ENCODE data around the gene MPHOSPH10.
"Not testable (repeated sequence)": the region's sequence is repeated elsewhere in the genome, so short reads cannot be mapped to it uniquely, and the experiment has no call there.

Gene MPHOSPH10

GRCh38 chr2:71173096-71173495, 42.7 kb downstream of the MPHOSPH10 start:
- no peak for DNase-seq (ENCODE audit: low spot score)

DNA sequence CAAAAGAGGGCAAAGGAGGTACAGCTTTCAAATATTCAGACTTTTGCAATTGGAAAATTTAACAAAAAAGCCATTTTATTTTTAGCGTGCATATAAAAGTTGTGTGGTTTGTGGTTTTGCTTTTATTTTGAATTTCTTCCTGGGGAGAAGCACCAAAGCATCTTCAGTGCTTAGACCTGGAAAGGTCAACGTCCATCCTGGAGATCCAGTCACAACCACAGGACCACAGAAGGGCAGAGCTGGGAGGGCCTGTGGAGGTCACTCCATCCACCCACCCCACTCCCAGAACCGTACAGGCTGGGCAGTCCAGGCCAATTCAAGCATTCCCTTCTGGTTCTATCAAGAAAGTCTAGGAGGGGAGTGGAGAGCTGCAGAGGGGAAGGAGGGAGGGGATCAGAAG, 43.8 kb downstream of the MPHOSPH10 start:
- DNase-seq (ENCODE audit: low spot score): no peak

DNA sequence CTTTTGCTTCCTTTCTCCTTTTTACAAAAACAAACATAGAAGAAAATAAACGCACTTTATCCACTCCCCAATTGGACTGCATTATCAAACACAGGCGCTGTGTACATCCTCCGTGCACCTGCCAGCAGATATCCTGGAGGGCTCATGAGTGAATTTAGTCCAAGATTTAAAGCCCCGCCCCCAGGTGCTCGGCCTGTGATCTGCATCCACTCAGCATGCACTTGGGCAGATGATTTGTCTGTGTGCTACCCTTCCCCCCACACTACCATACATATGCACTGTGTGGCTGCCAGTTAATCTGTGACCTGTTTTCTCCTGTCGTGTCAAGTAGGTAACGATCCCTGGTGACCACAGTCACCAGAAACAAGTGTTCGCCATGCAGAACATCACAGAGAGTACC, 48.4 kb downstream of the MPHOSPH10 start:
- DNase-seq (ENCODE audit: low spot score): not testable (repeated sequence)

DNA sequence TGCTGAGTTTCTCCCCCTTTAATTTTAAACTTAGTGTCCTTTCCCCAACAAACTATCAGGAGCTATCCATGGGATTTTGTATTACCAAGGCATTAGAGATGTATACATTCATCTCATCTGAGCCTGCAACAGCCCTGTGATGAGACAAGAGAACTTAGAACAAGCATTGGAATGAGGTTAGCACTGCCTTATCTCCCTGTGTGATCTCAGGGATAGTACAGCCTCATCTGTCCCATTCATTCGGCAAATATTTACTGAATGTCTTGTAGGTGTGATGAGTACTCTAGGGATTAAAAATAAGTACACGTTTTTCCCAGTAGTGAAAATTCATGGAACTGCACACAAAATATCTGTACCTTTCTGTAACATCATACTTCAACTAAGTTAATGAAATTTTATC, 50.9 kb downstream of the MPHOSPH10 start:
- no peak for DNase-seq (ENCODE audit: low spot score)

DNA sequence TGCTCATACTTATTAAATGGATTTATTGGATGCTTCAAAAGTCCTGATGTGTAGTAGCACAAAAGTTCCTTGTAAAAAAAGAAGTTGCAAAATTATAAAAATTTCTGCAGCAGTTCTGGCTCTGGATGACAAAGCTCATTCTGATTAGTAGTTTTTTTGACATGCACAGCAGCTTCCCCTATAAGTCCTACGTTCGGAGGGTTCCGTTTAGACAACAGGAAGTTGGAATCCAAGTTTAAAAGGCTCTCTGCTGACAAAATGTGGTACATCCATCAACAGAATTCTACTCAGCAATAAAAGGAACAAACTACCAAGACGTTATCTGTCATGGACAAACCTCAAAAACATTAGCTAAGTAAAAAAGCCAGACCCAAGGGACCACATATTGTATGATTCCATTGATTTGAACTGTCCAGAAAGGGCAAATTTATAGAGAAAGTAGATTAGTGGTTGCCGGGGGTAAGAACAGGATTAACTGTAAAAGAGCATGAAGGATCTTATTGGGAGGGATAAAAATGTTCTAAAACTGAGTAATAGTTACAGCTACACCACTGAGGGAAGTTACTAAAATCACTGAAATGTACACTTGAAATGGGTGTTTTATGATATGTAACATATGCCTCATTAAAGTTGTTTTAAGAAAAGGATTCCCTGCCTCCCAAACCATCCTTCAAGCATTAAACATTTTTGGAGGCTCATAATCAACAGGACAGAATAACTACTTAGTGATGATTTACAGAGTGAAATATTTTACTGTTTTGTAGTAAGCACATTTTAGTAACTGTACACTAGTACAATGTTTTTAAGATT, 53.1 kb downstream of the MPHOSPH10 start:
- DNase-seq (ENCODE audit: low spot score): not testable (repeated sequence)

DNA sequence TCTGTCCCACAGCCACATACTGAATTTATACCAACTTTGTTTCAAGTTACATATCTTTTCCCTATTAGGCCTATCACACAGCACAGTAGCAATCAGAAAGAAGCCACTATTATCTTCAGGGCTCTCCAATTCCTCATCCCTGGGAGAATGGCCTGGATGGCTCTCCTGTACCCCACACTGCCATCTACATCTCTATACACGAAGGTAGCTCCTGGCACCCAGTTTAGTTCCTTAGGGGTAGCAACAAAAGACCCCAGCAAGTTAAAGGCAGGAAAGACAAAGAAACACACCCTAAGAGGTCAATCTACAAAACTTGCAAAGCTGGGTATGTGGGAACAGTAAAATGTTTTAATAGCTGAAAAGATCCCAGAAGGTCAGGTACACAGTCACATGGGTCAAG, 56.5 kb downstream of the MPHOSPH10 start:
- DNase-seq (ENCODE audit: low spot score): no peak

DNA sequence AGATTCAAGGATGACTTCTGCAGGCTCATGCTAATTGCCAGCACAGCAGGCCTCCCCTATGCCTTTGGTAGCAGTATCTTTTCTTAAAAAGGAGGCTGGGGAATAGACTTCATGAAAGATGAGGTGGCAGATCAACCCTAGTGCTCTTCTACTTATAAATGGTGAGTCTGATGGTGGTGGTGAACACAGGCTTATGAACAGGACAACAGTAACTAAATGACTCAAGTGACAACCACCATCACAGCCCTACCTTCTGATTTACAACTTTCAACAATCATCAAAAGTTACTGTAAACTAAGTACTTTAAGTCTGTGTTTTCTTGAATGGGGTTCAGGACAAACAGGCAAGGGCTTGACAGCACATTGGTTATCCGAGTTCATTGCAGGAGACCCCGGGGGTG, 57.2 kb downstream of the MPHOSPH10 start:
- DNase-seq (ENCODE audit: low spot score): no peak

GRCh38 chr2:71190656-71191569, 60.5 kb downstream of the MPHOSPH10 start:
- no peak for DNase-seq (ENCODE audit: low spot score)

- no peak for DNase-seq (ENCODE audit: low spot score)
Observed at GRCh38 chr2:71191570-71191943, 61.1 kb downstream of the MPHOSPH10 start.
